ENCODE data around the gene SEC14L2. TPM values are rescaled to one million over a fixed set of nuclear protein-coding genes. Genes with fewer than 3 reads are reported as not detected.

Gene SEC14L2
- total RNA-seq (ENCODE audit: low replicate concordance) = 4.9 and 5.7 TPM in 2 replicates

DNA sequence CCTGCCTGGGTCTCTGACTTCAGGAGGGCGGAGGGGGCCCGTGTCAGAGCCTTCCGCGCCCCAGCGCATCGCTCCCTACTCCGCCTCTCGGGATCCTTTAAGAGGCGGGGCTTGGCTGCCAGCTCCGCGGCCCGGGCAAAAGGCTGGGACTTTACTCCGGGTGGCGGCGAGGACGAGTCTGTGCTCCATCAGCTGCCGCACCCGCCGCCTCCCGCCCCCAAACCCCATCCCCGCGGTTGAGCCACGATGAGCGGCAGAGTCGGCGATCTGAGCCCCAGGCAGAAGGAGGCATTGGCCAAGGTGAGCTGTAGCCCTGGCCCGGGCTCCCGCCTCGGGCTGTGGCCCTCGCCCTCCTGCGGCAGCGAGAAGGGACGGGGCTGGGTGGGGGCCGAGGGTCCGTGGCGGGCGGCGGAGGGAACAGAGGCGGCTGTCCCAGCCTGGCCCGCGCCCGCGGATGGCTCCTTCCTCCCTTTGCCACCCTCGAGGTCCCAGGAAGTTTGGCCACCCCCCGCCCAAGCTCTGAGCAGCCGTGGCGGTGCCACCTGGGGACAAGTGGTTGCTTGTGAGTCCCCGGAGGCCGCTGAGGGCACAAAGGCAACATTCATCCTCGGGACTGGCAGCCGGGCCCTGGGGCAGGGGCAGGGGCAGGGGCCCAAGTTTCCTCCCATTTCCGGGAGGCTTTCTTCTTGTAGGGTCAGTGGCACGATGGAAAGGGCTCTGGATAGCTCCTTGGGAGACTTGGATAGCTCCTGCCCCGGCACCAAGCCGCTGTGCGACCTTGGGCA is at the start of gene SEC14L2:
Gene SEC14L2 (plus strand): TSS at position 148 of the 785 bp plus-strand sequence. CDS start 99 bp downstream, at position 247.
- Histone ChIP-seq H2AFZ (replicated peaks) (peak within 1 kb of the TSS; percentile 83), H3K27me3 (peaks cover 43% of the 10 kb centered on the region), H3K79me2 (ENCODE audit: low read depth) (no peaks in the 10 kb centered on the region), H3F3A (ENCODE audit: low read depth) (peaks cover 36% of the 10 kb centered on the region), H3K27ac (no peak within 1 kb of the TSS), H3K4me1 (peaks cover 35% of the 10 kb centered on the region), H3K9ac (no peak within 1 kb of the TSS), H4K20me1 (ENCODE audit: low read depth) (no peaks in the 10 kb centered on the region), H3K36me3 (no peaks in the 10 kb centered on the region), H3K9me3 (ENCODE audit: low read depth) (no peaks in the 10 kb centered on the region), H3K4me3 (peak within 1 kb of the TSS; percentile 68), H3K4me2 (peak within 1 kb of the TSS; percentile 94)
- H3K27me3 Mint-ChIP-seq (ENCODE audit: insufficient read depth, low read depth) = peaks cover 3% of the 10 kb centered on the region
- TF ChIP-seq, protein P1, sequence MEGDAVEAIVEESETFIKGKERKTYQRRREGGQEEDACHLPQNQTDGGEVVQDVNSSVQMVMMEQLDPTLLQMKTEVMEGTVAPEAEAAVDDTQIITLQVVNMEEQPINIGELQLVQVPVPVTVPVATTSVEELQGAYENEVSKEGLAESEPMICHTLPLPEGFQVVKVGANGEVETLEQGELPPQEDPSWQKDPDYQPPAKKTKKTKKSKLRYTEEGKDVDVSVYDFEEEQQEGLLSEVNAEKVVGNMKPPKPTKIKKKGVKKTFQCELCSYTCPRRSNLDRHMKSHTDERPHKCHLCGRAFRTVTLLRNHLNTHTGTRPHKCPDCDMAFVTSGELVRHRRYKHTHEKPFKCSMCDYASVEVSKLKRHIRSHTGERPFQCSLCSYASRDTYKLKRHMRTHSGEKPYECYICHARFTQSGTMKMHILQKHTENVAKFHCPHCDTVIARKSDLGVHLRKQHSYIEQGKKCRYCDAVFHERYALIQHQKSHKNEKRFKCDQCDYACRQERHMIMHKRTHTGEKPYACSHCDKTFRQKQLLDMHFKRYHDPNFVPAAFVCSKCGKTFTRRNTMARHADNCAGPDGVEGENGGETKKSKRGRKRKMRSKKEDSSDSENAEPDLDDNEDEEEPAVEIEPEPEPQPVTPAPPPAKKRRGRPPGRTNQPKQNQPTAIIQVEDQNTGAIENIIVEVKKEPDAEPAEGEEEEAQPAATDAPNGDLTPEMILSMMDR (IDR thresholded peaks at IDR 0.05) = no peak
- TF ChIP-seq EZH2 (IDR thresholded peaks at IDR 0.05) = no peak
- TF ChIP-seq EZH2phosphoT487 (IDR thresholded peaks at IDR 0.05) = no peak
- H3K4me3 Mint-ChIP-seq = peak within 1 kb of the TSS; percentile 89
- peak; percentile 76 for DNase-seq (ENCODE audit: low spot score)
- no peaks in the 10 kb centered on the region for H3K36me3 Mint-ChIP-seq
- H3K4me1 Mint-ChIP-seq = peaks cover 58% of the 10 kb centered on the region
- H3K27ac Mint-ChIP-seq = no peak within 1 kb of the TSS
- no peaks in the 10 kb centered on the region for H3K9me3 Mint-ChIP-seq

DNA sequence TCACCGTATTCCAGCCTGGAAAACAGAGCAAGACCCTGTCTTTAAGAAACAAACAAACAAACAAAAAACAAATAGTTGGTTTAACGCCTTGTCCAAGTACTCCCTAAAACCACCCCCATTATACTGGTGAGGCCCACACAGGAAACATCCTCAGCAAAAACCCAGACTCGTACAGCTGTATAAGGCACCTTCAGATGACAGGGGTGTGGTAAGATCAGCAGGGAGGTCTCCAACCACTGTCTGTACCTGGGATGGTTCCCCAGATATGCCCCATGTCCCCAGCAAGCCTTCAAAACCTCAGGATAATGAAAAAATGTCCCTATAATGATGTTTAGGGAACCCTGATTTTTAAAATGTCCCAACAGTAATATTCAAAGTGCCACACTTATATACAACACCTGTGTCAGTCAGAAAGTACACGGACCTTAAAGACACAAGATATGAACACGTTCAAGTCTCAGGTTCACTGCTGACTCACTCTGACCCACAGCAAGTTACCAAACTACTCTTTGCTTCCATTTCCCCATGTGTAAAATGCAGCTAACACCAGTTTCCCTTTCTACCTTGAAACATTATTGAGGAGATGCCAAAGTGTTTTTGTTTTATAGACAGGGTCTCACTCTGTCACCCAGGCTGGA is 49.4 kb upstream of the SEC14L2 start:
- Histone ChIP-seq H2AFZ (replicated peaks) (no peak overlapping the region), H3K9ac (no peak overlapping the region), H3K4me2 (no peak overlapping the region), H3K4me3 (no peak overlapping the region), H3K9me3 (ENCODE audit: low read depth) (no peaks in the 10 kb centered on the region), H3K79me2 (ENCODE audit: low read depth) (peaks cover 54% of the 10 kb centered on the region), H3K4me1 (no peaks in the 10 kb centered on the region), H3K36me3 (peaks cover 28% of the 10 kb centered on the region), H4K20me1 (ENCODE audit: low read depth) (peaks cover 54% of the 10 kb centered on the region), H3F3A (ENCODE audit: low read depth) (no peaks in the 10 kb centered on the region), H3K27ac (no peak overlapping the region), H3K27me3 (no peaks in the 10 kb centered on the region)
- Mint-ChIP-seq H3K9me3 (no peaks in the 10 kb centered on the region), H3K4me3 (no peak overlapping the region), H3K27me3 (ENCODE audit: insufficient read depth, low read depth) (no peaks in the 10 kb centered on the region), H3K27ac (no peak overlapping the region), H3K4me1 (no peaks in the 10 kb centered on the region), H3K36me3 (peaks cover 47% of the 10 kb centered on the region)
- TF ChIP-seq, protein P1 (IDR thresholded peaks at IDR 0.05) = no peak
- TF ChIP-seq EZH2 (IDR thresholded peaks at IDR 0.05) (no peak), EZH2phosphoT487 (IDR thresholded peaks at IDR 0.05) (no peak)
- DNase-seq (ENCODE audit: low spot score) = no peak

DNA sequence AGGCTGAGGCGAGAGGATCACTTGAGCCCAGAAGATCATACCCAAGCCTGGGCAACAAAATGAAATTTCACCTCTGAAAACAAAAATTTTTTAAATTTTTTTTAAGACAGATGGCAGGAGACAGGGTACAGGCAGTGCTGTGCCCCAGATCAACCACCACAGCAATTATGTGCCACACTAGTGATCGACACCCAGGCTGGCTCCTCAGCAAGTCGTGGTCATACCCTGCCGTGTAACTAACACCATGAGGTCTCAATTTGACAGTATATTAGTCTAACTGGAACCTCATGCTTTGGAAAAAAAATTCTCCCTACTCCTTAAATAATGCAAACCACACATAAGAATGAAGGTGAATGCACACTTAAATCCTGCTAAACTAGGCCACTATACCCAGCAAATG is 48.4 kb upstream of the SEC14L2 start:
- no peak overlapping the region for H3K4me3 ChIP-seq
- H3K36me3 ChIP-seq = peaks cover 21% of the 10 kb centered on the region
- Mint-ChIP-seq H3K27ac (no peak overlapping the region), H3K36me3 (peaks cover 48% of the 10 kb centered on the region), H3K9me3 (no peaks in the 10 kb centered on the region), H3K4me1 (no peaks in the 10 kb centered on the region), H3K4me3 (no peak overlapping the region), H3K27me3 (ENCODE audit: insufficient read depth, low read depth) (no peaks in the 10 kb centered on the region)
- H3F3A ChIP-seq (ENCODE audit: low read depth) = no peaks in the 10 kb centered on the region
- TF ChIP-seq, protein P1 (IDR thresholded peaks at IDR 0.05) = no peak
- no peak for TF ChIP-seq EZH2 (IDR thresholded peaks at IDR 0.05)
- no peak for TF ChIP-seq EZH2phosphoT487 (IDR thresholded peaks at IDR 0.05)
- H2AFZ ChIP-seq (replicated peaks) = no peak overlapping the region
- peaks cover 60% of the 10 kb centered on the region for H4K20me1 ChIP-seq (ENCODE audit: low read depth)
- peaks cover 62% of the 10 kb centered on the region for H3K79me2 ChIP-seq (ENCODE audit: low read depth)
- no peak overlapping the region for H3K9ac ChIP-seq
- no peak for DNase-seq (ENCODE audit: low spot score)
- no peaks in the 10 kb centered on the region for H3K4me1 ChIP-seq
- H3K4me2 ChIP-seq = no peak overlapping the region
- H3K27ac ChIP-seq = no peak overlapping the region
- no peaks in the 10 kb centered on the region for H3K9me3 ChIP-seq (ENCODE audit: low read depth)
- no peaks in the 10 kb centered on the region for H3K27me3 ChIP-seq
